GM12878 (cell line): ENCODE results near the gene RANBP3. TPM values are rescaled to one million over a fixed set of nuclear protein-coding genes. Genes with fewer than 3 reads are reported as not detected.

Source experiments
- ATAC-seq: fragments of 200-7000 bp; cut with Tn5 transposase; 3 replicates; pipeline ENCODE4 v1.9.1; 2020; ENCODE audit warnings: mild to moderate bottlenecking, moderate library complexity
- BruUV-seq: library from RNA; stranded (reverse); fragments of 400-500 nt; replicated peaks from 2 replicates; lab custom pipeline; 2021; lab: Mats Ljungman, UMichigan
- CTCF ChIA-PET: fragments of 300-600 bp; sonication (Branson Sonifier 250); formaldehyde crosslinking; extraction: SDS; loops from one replicate; lab custom pipeline; 2021; ENCODE audit warnings: inconsistent platforms; lab: Yijun Ruan, JAX
- POLR2A ChIA-PET: fragments of 350-600 bp; formaldehyde crosslinking; extraction: SDS; loops from one replicate; lab custom pipeline; 2021; ENCODE audit warnings: inconsistent platforms; lab: Charles Lee
- RAD21 ChIA-PET: fragments of 300-600 bp; sonication (Branson Sonifier 250); formaldehyde crosslinking; loops from one replicate; lab custom pipeline; 2023; ENCODE audit warnings: antibody characterized with exemption; ENCODE audit not compliant: unreplicated experiment; lab: Charles Lee
- SMC1A ChIA-PET: fragments of 300-600 bp; sonication (Branson Sonifier 250); formaldehyde crosslinking; loops from one replicate; lab custom pipeline; 2023; ENCODE audit not compliant: unreplicated experiment, uncharacterized antibody; lab: Charles Lee
- DNase-seq: peaks from one replicate; pipeline ENCODE4 v3.0.0-alpha.2; 2011; ENCODE audit warnings: low read depth, low spot score
- FAIRE-seq: peaks from 3 replicates; lab custom pipeline; 2011; peaks lifted over from hg19 to GRCh38; lab: Jason Lieb, UNC
- H2AFZ ChIP-seq: 2 replicates; pipeline ENCODE4 v1.6.0; 2011; ENCODE audit warnings: low read depth, low read length, control low read depth; ENCODE audit not compliant: control insufficient read depth
- H3K27ac ChIP-seq: 2 replicates; pipeline ENCODE4 v1.5.1; 2011; ENCODE audit warnings: control low read depth; ENCODE audit not compliant: control insufficient read depth, insufficient read depth
- H3K27me3 ChIP-seq, 2 experiments: replicated peaks in 1 of 2; 2 replicates each; pipeline versions ENCODE4 v1.6.0 to v1.6.1; 2011; ENCODE audit warnings: low read length in 1 of 2; ENCODE audit not compliant: control insufficient read depth in 2 of 2, insufficient read depth in 2 of 2
- H3K36me3 ChIP-seq, 2 experiments: 2 replicates each; pipeline ENCODE4 v1.5.1; 2011; ENCODE audit warnings: low read length in 1 of 2; ENCODE audit not compliant: control insufficient read depth in 2 of 2, insufficient read depth in 2 of 2
- H3K4me1 ChIP-seq: 2 replicates; pipeline ENCODE4 v1.6.1; 2011; ENCODE audit warnings: mild to moderate bottlenecking, low read length, moderate library complexity, mixed read lengths; ENCODE audit not compliant: control insufficient read depth, insufficient read depth
- H3K4me2 ChIP-seq: 2 replicates; pipeline ENCODE4 v1.6.0; 2011; ENCODE audit warnings: control low read depth; ENCODE audit not compliant: control insufficient read depth, insufficient read depth
- H3K4me3 ChIP-seq: fragments of 200-600 bp; sonication (generic); 2 replicates; pipeline ENCODE4 v1.5.1; 2016
- H3K79me2 ChIP-seq: 2 replicates; pipeline ENCODE4 v1.6.0; 2011; ENCODE audit warnings: low read length; ENCODE audit not compliant: control insufficient read depth, insufficient read depth
- H3K9ac ChIP-seq: 2 replicates; pipeline ENCODE4 v1.8.0; 2011; ENCODE audit warnings: low read length, control low read depth, mixed read lengths; ENCODE audit not compliant: control insufficient read depth, insufficient read depth
- H3K9me3 ChIP-seq: replicated peaks from 3 replicates; pipeline ENCODE4 v1.5.1; 2011; ENCODE audit warnings: mild to moderate bottlenecking, low read length; ENCODE audit not compliant: control insufficient read depth, insufficient read depth
- H4K20me1 ChIP-seq: 2 replicates; pipeline ENCODE4 v1.6.0; 2011; ENCODE audit not compliant: control insufficient read depth, insufficient read depth
- BRCA1 ChIP-seq: IDR thresholded peaks from 2 replicates; pipeline ENCODE4 v1.6.1; 2011; ENCODE audit warnings: low read depth, low read length, improper control_type of control experiment
- CREB1 ChIP-seq: IDR thresholded peaks from 2 replicates; pipeline ENCODE4 v1.6.1; 2012; ENCODE audit warnings: low read depth, mild to moderate bottlenecking, inconsistent platforms
- EZH2 ChIP-seq: IDR thresholded peaks from 2 replicates; pipeline ENCODE4 v1.6.1; 2012; ENCODE audit warnings: low read depth, mild to moderate bottlenecking, control low read depth, inconsistent platforms, low read length, borderline replicate concordance; ENCODE audit not compliant: control insufficient read depth
- GABPA ChIP-seq: IDR thresholded peaks from 2 replicates; pipeline ENCODE4 v1.6.1; 2014; ENCODE audit warnings: antibody characterized with exemption, low read depth, mild to moderate bottlenecking, inconsistent platforms
- IRF4 ChIP-seq: IDR thresholded peaks from 2 replicates; pipeline ENCODE4 v1.6.1; 2011; ENCODE audit warnings: low read depth, low read length
- IRF5 ChIP-seq: fragments of 450-650 bp; IDR thresholded peaks from 2 replicates; pipeline ENCODE4 v1.6.1; 2017; ENCODE audit warnings: borderline replicate concordance
- KAT2A ChIP-seq: conservative IDR thresholded peaks from 2 replicates; pipeline ENCODE4 v1.6.1; 2011; ENCODE audit warnings: low read depth, low read length; ENCODE audit not compliant: control insufficient read depth
- NKRF ChIP-seq: fragments of 450-650 bp; conservative IDR thresholded peaks from 2 replicates; pipeline ENCODE4 v1.6.1; 2017; ENCODE audit warnings: mild to moderate bottlenecking, moderate library complexity
- POLR2A ChIP-seq: IDR thresholded peaks from 2 replicates; pipeline ENCODE4 v1.6.1; 2011; ENCODE audit warnings: low read depth, mild to moderate bottlenecking, low read length
- RCOR1 ChIP-seq: conservative IDR thresholded peaks from 2 replicates; pipeline ENCODE4 v1.6.1; 2012; ENCODE audit warnings: low read depth, low read length, improper control_type of control experiment
- SMARCA5 ChIP-seq: fragments of 450-650 bp; IDR thresholded peaks from 2 replicates; pipeline ENCODE4 v1.6.1; 2017; ENCODE audit warnings: mild to moderate bottlenecking
- SREBF1 ChIP-seq: IDR thresholded peaks from 2 replicates; pipeline ENCODE4 v1.6.1; 2012; ENCODE audit warnings: mild to moderate bottlenecking, low read length
- STAT3 ChIP-seq: IDR thresholded peaks from 2 replicates; pipeline ENCODE4 v1.6.1; 2011; ENCODE audit warnings: low read depth, low read length, improper control_type of control experiment
- TCF3 ChIP-seq: IDR thresholded peaks from 2 replicates; pipeline ENCODE4 v1.6.1; 2012; ENCODE audit warnings: low read depth, mild to moderate bottlenecking, low read length, borderline replicate concordance; ENCODE audit not compliant: insufficient read depth
- ZSCAN29 ChIP-seq: fragments of 450-650 bp; IDR thresholded peaks from 2 replicates; pipeline ENCODE4 v1.6.1; 2017; ENCODE audit warnings: mild to moderate bottlenecking, moderate library complexity
- WGBS: methylation state at CpG from one replicate; pipeline ENCODE4 v1.1.6; 2016; ENCODE audit warnings: low lambda C conversion rate; ENCODE audit not compliant: insufficient replicate concordance, insufficient coverage; ENCODE audit errors: missing lambda C conversion rate; 5-methylcytosine and 5-hydroxymethylcytosine counted together
- in situ Hi-C: fragments of 300-500 bp; cut with MboI; formaldehyde crosslinking; loops from 9 replicates; pipeline ENCODE4 v1.14.3; 2018; ENCODE audit warnings: mixed read lengths
- intact Hi-C: fragments of 100-400 bp; cut with micrococcal nuclease; formaldehyde crosslinking; loops from one replicate; pipeline ENCODE4 v1.14.2; 2022; ENCODE audit not compliant: unreplicated experiment
- polyA plus RNA-seq, 11 experiments: library from polyadenylated mRNA; depleted of rRNA in 4 of 11; unstranded in 6 of 11; stranded (reverse) in 5 of 11; fragments of >200 nt; fragmentation: Nextera tagmentation in 4 of 11; fragmentation: Illumina TruSeq in 1 of 11; extraction: Ambion mirVana in 4 of 11; extraction: Trizol in 1 of 11; gene quantifications; 1 replicate in 1 of 11; 2 replicates in 10 of 11; pipeline versions ENCODE4 v1.2.1 to v1.2.3, GENCODE V29; 2011 to 2016; ENCODE audit warnings: inconsistent platforms in 2 of 11, missing spikeins in 2 of 11, low read depth in 1 of 11
- total RNA-seq, 4 experiments: library from RNA; depleted of rRNA in 3 of 4; stranded (reverse); fragments of >200 nt in 3 of 4; fragmentation: Illumina TruSeq in 1 of 4; extraction: Trizol in 1 of 4; gene quantifications; 2 replicates each; pipeline versions ENCODE4 v1.2.1 to v1.2.3, GENCODE V29; 2013 to 2021

RANBP3 gene
- total and polyA plus RNA-seq, 10 of the 15 experiments (the other 5 are each of a cell fraction or from before 2014, with no cell fraction given), result 1.1 to 81.6 (median 60.0) TPM

GRCh38 chr19:5915782-5916165, 62.2 kb downstream of the RANBP3 start:
- SMC1A ChIA-PET, result no interaction called here
- no peak for FAIRE-seq
- no peak for DNase-seq
- no peak for ATAC-seq
- Histone ChIP-seq H3K36me3 (peaks cover 3 to 27% of the 10 kb centered on the region in 2 experiments; a peak in 3 of 4 replicates), H3K79me2 (no peaks in the 10 kb centered on the region), H3K4me3 (no peak overlapping the region), H3K4me2 (no peak overlapping the region), H3K4me1 (no peaks in the 10 kb centered on the region), H4K20me1 (no peaks in the 10 kb centered on the region), H2AFZ (no peak overlapping the region), H3K9ac (no peak overlapping the region), H3K27me3 (no peaks in the 10 kb centered on the region), H3K27ac (no peak overlapping the region), H3K9me3 (no peaks in the 10 kb centered on the region)
- 93% methylated on average over 11 of the region's 11 CpGs for WGBS
- BruUV-seq, result no TSS peak
- in situ Hi-C loops, result no loop called here
- intact Hi-C loops, result no loop called here
- TF ChIP-seq EZH2 (no peak), TCF3 (no peak), IRF4 (no peak), STAT3 (no peak), SMARCA5 (no peak), CREB1 (no peak), IRF5 (no peak), KAT2A (no peak), BRCA1 (no peak), POLR2A (no peak; the same call in 1 of the 2 replicates), GABPA (no peak), ZSCAN29 (no peak), NKRF (no peak), RCOR1 (no peak), SREBF1 (no peak)
- POLR2A ChIA-PET, result no interaction called here
- RAD21 ChIA-PET, result no interaction called here
- CTCF ChIA-PET, result no interaction called here
